Measurements from ENCODE around the gene FAM83G. TPM values are rescaled to one million over a fixed set of nuclear protein-coding genes. Genes with fewer than 3 reads are reported as not detected.

FAM83G gene
- total and polyA plus RNA-seq, 2 experiments from 2014 or later = 14.7 to 25.4 TPM

DNA sequence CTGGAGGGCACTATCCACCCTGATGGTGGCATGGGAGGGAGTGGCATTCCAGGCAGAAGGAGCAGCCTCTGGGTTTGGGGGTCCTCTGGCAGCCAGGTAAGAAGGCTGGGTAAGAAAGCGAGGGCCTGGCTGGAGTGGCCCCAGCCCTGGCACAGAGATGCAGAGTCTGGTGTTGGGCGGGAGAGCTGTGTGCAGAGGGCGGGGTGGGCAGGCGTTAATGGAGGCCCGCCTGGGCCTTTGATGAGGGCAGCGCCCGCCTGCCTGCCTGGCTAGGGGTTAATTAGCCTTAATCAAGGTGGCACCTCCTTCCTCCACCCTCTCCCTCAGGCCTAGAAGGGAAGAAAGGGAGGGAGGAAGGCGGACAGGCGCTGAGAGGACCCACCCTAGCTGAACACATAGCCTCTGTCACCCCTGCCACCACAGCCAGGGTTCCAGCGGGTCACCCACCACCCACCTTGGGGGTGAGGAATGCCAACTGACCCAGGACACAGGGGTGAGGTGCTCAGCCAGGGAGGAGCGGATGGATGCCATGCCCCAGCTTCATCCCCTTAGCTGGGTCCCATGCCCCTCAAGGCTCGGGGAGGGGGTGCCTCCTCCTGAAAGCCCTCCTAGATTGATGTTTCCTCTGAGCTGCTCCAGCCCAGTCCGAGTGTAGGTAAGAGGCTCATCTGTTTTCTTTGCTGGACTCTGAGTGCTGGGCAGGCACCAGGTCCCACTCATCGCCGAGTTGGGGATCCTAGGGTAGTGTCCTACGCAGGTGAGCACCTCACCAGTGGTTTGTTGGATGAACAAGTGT lies 13.4 kb upstream of the FAM83G start:
- Histone ChIP-seq H4K20me1 (ENCODE audit: insufficient read depth, poor library complexity, severe bottlenecking) (no peaks in the 10 kb centered on the region), H3K36me3 (replicated peaks; ENCODE audit: insufficient read depth, low read depth) (no peaks in the 10 kb centered on the region), H3K27me3 (no peaks in the 10 kb centered on the region), H3K27ac (no peak overlapping the region), H3K4me3 (no peak overlapping the region), H3K9me2 (replicated peaks; ENCODE audit: insufficient read depth) (no peaks in the 10 kb centered on the region), H3K79me2 (no peaks in the 10 kb centered on the region), H3K4me1 (ENCODE audit: insufficient read depth) (no peaks in the 10 kb centered on the region), H2AFZ (no peak overlapping the region), H3K4me2 (no peak overlapping the region), H3K9me3 (ENCODE audit: low read depth) (no peaks in the 10 kb centered on the region)
- WGBS (ENCODE audit: low lambda C conversion rate, missing lambda C conversion rate) = 95% methylated on average over 12 of the region's 16 CpGs
- no peak for DNase-seq (ENCODE audit: low spot score)
- TF ChIP-seq, protein P1, sequence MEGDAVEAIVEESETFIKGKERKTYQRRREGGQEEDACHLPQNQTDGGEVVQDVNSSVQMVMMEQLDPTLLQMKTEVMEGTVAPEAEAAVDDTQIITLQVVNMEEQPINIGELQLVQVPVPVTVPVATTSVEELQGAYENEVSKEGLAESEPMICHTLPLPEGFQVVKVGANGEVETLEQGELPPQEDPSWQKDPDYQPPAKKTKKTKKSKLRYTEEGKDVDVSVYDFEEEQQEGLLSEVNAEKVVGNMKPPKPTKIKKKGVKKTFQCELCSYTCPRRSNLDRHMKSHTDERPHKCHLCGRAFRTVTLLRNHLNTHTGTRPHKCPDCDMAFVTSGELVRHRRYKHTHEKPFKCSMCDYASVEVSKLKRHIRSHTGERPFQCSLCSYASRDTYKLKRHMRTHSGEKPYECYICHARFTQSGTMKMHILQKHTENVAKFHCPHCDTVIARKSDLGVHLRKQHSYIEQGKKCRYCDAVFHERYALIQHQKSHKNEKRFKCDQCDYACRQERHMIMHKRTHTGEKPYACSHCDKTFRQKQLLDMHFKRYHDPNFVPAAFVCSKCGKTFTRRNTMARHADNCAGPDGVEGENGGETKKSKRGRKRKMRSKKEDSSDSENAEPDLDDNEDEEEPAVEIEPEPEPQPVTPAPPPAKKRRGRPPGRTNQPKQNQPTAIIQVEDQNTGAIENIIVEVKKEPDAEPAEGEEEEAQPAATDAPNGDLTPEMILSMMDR (IDR thresholded peaks at IDR 0.05; ENCODE audit: poor library complexity) = no peak
- TF ChIP-seq EZH2 (IDR thresholded peaks at IDR 0.05; ENCODE audit: borderline replicate concordance) = no peak
- TF ChIP-seq EZH2phosphoT487 (IDR thresholded peaks at IDR 0.05; ENCODE audit: low read depth, severe bottlenecking, unreplicated experiment) = no peak

DNA sequence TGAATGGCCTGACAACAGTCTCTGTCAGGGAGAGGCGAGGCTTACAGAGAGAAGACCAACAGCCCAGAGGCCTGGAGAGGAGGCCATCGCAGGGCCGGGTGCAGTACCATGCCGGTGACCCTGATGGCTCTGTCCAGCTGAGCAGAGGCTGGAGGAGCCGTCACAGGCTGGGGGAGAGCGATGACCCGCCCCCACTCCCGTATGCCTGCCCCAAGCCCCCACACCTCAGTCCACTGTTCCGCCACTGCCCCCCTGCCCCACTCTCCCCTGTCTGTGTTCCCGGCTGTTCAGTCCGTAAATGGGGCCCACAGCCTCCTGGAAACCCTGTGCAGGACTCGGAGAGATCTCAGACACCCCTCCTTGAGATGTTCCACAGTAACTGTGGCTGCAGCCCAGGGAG lies 12.8 kb upstream of the FAM83G start:
- Histone ChIP-seq H3K36me3 (replicated peaks; ENCODE audit: insufficient read depth, low read depth) (no peaks in the 10 kb centered on the region), H4K20me1 (ENCODE audit: insufficient read depth, poor library complexity, severe bottlenecking) (no peaks in the 10 kb centered on the region), H3K4me2 (no peak overlapping the region), H3K9me2 (replicated peaks; ENCODE audit: insufficient read depth) (no peaks in the 10 kb centered on the region), H3K27ac (no peak overlapping the region), H3K79me2 (no peaks in the 10 kb centered on the region), H3K4me1 (ENCODE audit: insufficient read depth) (no peaks in the 10 kb centered on the region), H3K27me3 (no peaks in the 10 kb centered on the region), H3K4me3 (no peak overlapping the region), H3K9me3 (ENCODE audit: low read depth) (no peaks in the 10 kb centered on the region), H2AFZ (no peak overlapping the region)
- WGBS (ENCODE audit: low lambda C conversion rate, missing lambda C conversion rate) = 86% methylated on average over 9 of the region's 12 CpGs
- DNase-seq (ENCODE audit: low spot score) = no peak
- TF ChIP-seq, protein P1 (IDR thresholded peaks at IDR 0.05; ENCODE audit: poor library complexity) = no peak
- TF ChIP-seq EZH2phosphoT487 (IDR thresholded peaks at IDR 0.05; ENCODE audit: low read depth, severe bottlenecking, unreplicated experiment) = no peak
- TF ChIP-seq EZH2 (IDR thresholded peaks at IDR 0.05; ENCODE audit: borderline replicate concordance) = no peak

DNA sequence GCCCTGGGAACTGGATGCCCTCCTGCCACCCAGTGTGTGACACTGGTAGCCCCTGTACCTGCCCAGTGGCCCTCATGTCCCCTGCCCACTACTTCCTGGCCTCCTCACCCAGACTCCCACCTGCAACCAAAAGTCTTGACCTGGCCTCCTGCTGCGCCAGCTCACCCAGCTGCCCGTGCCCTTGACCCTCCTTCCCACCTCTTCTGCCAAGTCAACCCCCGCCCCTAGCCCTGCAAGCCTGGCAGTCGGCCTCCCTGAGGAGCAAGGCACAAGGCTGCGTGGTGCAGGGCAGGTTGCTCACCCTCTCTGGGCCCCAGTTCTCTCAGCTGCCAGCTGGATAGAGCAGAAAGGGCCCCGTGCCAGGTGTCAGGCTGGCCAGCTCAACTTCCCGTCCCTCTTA lies 12.3 kb upstream of the FAM83G start:
- Histone ChIP-seq H3K79me2 (no peaks in the 10 kb centered on the region), H2AFZ (no peak overlapping the region), H3K4me1 (ENCODE audit: insufficient read depth) (peaks cover 1% of the 10 kb centered on the region), H3K36me3 (replicated peaks; ENCODE audit: insufficient read depth, low read depth) (no peaks in the 10 kb centered on the region), H3K27me3 (no peaks in the 10 kb centered on the region), H3K27ac (no peak overlapping the region), H4K20me1 (ENCODE audit: insufficient read depth, poor library complexity, severe bottlenecking) (no peaks in the 10 kb centered on the region), H3K9me3 (ENCODE audit: low read depth) (no peaks in the 10 kb centered on the region), H3K4me3 (no peak overlapping the region), H3K4me2 (no peak overlapping the region), H3K9me2 (replicated peaks; ENCODE audit: insufficient read depth) (no peaks in the 10 kb centered on the region)
- no peak for DNase-seq (ENCODE audit: low spot score)
- no peak for TF ChIP-seq EZH2 (IDR thresholded peaks at IDR 0.05; ENCODE audit: borderline replicate concordance)
- TF ChIP-seq, protein P1 (IDR thresholded peaks at IDR 0.05; ENCODE audit: poor library complexity) = no peak
- no peak for TF ChIP-seq EZH2phosphoT487 (IDR thresholded peaks at IDR 0.05; ENCODE audit: low read depth, severe bottlenecking, unreplicated experiment)
- 88% methylated on average over 7 of the region's 7 CpGs for WGBS (ENCODE audit: low lambda C conversion rate, missing lambda C conversion rate)

Measured in hepatocyte (in vitro differentiated cells).